Measurements from ENCODE around the gene GPRIN1. TPM values are rescaled to one million over a fixed set of nuclear protein-coding genes. Genes with fewer than 3 reads are reported as not detected.

GPRIN1 gene
- total RNA-seq, 1 donor from 2014 or later = 2.1 TPM

DNA sequence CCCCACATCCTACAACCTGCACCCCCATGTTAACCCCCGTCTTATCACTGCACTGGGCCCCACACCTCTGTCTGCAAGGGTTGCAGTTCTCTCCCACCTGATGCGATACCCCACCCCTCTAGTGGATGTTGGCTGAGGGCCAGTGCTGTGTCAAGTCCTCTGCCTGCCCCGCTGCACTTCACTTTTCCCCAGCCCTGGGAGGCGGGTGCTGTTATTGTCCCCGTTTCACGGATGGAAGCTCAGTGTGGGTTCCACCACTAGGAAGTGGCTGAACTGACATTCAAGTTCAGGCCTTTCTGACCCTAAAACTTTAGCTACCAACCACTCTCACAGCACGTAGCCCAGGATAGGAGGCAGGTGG, 16.9 kb upstream of the GPRIN1 start:
- peaks cover 2% of the 10 kb centered on the region for H3K36me3 Mint-ChIP-seq (ENCODE audit: low read depth)
- no peak overlapping the region for H3K27ac Mint-ChIP-seq (ENCODE audit: unreplicated experiment)
- H3K4me3 Mint-ChIP-seq (ENCODE audit: unreplicated experiment) = no peak overlapping the region
- peaks cover 11% of the 10 kb centered on the region for H3K4me1 Mint-ChIP-seq (ENCODE audit: low read depth)
- TF ChIP-seq CTCF (IDR thresholded peaks at IDR 0.05) = no peak
- peaks cover 63% of the 10 kb centered on the region for H3K27me3 Mint-ChIP-seq (ENCODE audit: low read depth)
- DNase-seq (ENCODE audit: low spot score) = no peak
- H3K9me3 Mint-ChIP-seq (ENCODE audit: low read depth) = no peaks in the 10 kb centered on the region

GRCh38 chr5:176625966-176626875, 16.3 kb upstream of the GPRIN1 start:
- Mint-ChIP-seq H3K27me3 (ENCODE audit: low read depth) (peaks cover 57% of the 10 kb centered on the region), H3K9me3 (ENCODE audit: low read depth) (no peaks in the 10 kb centered on the region), H3K36me3 (ENCODE audit: low read depth) (peaks cover 2% of the 10 kb centered on the region), H3K4me1 (ENCODE audit: low read depth) (peaks cover 13% of the 10 kb centered on the region), H3K4me3 (ENCODE audit: unreplicated experiment) (no peak overlapping the region), H3K27ac (ENCODE audit: unreplicated experiment) (no peak overlapping the region)
- TF ChIP-seq CTCF (IDR thresholded peaks at IDR 0.05) = no peak
- no peak for DNase-seq (ENCODE audit: low spot score)

DNA sequence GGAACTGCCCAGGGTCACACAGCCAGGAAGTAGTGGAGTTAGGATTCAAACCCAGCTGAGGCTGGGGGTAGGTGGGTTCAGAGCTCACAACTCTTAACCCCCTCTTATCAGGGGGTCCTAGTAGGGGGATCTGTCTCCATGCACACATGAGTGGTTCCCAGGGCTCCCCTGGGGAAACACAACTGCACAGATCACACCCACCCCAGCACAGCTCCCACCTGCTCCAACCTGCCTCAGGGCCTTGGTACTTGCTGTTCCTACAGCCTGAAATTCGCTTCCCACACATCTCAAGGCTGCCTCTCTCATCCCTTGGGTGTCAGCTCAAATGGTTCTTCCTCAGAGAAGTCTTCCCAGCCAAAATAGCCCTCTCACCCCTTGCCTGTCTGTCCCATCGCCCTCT, 15.6 kb upstream of the GPRIN1 start:
- Mint-ChIP-seq H3K27ac (ENCODE audit: unreplicated experiment) (no peak overlapping the region), H3K27me3 (ENCODE audit: low read depth) (peaks cover 51% of the 10 kb centered on the region), H3K36me3 (ENCODE audit: low read depth) (no peaks in the 10 kb centered on the region), H3K9me3 (ENCODE audit: low read depth) (no peaks in the 10 kb centered on the region), H3K4me3 (ENCODE audit: unreplicated experiment) (no peak overlapping the region), H3K4me1 (ENCODE audit: low read depth) (peaks cover 10% of the 10 kb centered on the region)
- DNase-seq (ENCODE audit: low spot score) = no peak
- TF ChIP-seq CTCF (IDR thresholded peaks at IDR 0.05) = no peak

DNA sequence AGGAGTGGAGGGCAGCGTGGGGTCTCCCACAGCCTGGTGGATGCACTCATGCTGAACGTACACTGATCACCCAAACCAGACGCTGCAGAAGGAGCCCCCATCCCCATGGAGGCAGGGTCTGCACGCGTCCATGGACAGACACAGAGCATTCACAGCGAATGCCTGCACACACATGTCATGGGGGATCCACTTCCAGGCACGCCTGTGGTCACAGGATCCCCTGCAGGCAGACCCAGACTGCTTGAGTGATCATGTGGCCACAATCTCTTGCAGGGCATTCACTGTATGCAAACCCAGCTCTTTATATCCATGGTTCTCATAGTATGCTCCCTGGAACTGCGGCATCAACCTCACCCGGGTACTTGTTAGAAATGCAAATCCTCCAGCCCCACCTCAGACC, 15.0 kb upstream of the GPRIN1 start:
- H3K4me1 Mint-ChIP-seq (ENCODE audit: low read depth) = peaks cover 14% of the 10 kb centered on the region

GRCh38 chr5:176624142-176624541, 14.2 kb upstream of the GPRIN1 start:
- TF ChIP-seq CTCF (IDR thresholded peaks at IDR 0.05) = no peak
- Mint-ChIP-seq H3K27me3 (ENCODE audit: low read depth) (peaks cover 47% of the 10 kb centered on the region), H3K4me3 (ENCODE audit: unreplicated experiment) (no peak overlapping the region), H3K9me3 (ENCODE audit: low read depth) (no peaks in the 10 kb centered on the region), H3K36me3 (ENCODE audit: low read depth) (no peaks in the 10 kb centered on the region), H3K27ac (ENCODE audit: unreplicated experiment) (no peak overlapping the region), H3K4me1 (ENCODE audit: low read depth) (peaks cover 11% of the 10 kb centered on the region)
- DNase-seq (ENCODE audit: low spot score) = no peak

More for the DNA sequence above, 15.0 kb upstream of the GPRIN1 start:
- Mint-ChIP-seq H3K27ac (ENCODE audit: unreplicated experiment) (no peak overlapping the region), H3K9me3 (ENCODE audit: low read depth) (no peaks in the 10 kb centered on the region), H3K4me3 (ENCODE audit: unreplicated experiment) (no peak overlapping the region), H3K36me3 (ENCODE audit: low read depth) (no peaks in the 10 kb centered on the region), H3K27me3 (ENCODE audit: low read depth) (peaks cover 54% of the 10 kb centered on the region)
- no peak for TF ChIP-seq CTCF (IDR thresholded peaks at IDR 0.05)
- no peak for DNase-seq (ENCODE audit: low spot score)
